ENCODE data around the gene MCTP2.

The MCTP2 gene

GRCh38 chr15:94532226-94532625 is 300.9 kb downstream of the MCTP2 start:
- DNase-seq (ENCODE audit: low read depth in 3 of 3) = no peak

All from stimulated activated CD4-positive, alpha-beta T cell treated with anti-CD3 and anti-CD28 coated beads, TNF-alpha, amount 100 ng/mL, for 48 hours (primary cell).